GM10266 (cell line): ENCODE data around the gene UROC1.

Source experiments
- DNase-seq: peaks from one replicate; pipeline ENCODE4 v3.0.0; 2012; ENCODE audit errors: extremely low spot score
- CTCF ChIP-seq: IDR thresholded peaks from 2 replicates; pipeline ENCODE4 v1.5.1; 2012; ENCODE audit warnings: mild to moderate bottlenecking, low read depth; ENCODE audit not compliant: control insufficient read depth, insufficient read depth; ENCODE audit errors: missing control alignments

The UROC1 gene

DNA sequence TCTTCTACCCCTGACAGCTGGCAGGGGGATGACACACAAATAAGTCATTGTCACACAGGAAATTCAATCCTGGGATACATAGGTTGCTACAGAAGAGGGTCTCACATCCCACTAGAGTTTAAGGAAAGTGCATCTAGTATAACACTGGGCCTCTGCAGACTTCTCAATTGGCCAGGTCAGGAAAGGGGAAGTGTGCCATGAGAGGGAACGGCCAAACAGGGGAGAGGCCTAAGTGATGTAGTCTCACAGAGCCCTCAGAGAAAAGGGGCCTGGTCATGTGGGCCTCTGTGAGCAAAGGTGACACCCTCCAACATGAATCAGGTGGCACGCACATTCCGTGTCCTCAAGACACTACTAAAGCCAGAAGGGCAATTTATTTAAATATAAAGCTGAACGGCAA is 53.1 kb downstream of the UROC1 start:
- TF ChIP-seq CTCF = no peak
- no peak for DNase-seq

DNA sequence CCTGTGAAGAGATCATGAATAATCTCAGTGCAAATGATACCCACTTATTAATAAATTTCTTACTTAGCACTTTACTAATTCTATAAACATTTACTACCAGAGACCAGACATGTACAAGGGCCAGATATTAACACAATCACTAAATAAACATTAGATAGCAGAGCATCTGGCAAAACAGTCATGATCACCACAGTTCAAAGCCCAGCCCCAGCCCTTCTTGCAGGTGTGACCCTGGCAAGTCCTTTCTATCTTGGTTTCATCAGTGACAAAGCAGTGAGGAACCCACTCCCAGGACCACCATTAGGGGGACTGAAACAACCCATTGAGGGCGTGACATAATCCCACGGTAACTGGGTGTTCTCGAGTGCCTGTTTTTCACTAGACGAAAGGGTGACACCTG is 53.5 kb downstream of the UROC1 start:
- no peak for DNase-seq
- no peak for TF ChIP-seq CTCF

DNA sequence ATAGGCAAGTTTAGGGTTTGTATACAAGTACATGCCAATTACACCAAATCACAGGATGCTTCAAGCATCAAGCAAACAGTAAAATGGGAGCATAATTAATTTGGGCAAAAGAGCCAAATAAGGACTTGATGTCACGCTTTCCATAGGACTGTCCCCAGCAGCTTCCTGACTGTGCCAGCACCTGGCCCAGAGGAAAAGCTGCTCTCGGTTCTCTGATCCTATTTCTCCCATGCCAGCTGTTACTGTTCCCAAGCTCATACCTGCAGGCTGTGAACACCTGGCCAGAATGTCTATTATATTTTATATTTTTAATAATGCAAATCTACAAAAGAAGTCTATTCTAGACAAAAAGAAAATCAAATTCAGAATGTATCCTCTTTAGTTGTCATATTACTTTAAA is 54.1 kb downstream of the UROC1 start:
- no peak for DNase-seq
- no peak for TF ChIP-seq CTCF

DNA sequence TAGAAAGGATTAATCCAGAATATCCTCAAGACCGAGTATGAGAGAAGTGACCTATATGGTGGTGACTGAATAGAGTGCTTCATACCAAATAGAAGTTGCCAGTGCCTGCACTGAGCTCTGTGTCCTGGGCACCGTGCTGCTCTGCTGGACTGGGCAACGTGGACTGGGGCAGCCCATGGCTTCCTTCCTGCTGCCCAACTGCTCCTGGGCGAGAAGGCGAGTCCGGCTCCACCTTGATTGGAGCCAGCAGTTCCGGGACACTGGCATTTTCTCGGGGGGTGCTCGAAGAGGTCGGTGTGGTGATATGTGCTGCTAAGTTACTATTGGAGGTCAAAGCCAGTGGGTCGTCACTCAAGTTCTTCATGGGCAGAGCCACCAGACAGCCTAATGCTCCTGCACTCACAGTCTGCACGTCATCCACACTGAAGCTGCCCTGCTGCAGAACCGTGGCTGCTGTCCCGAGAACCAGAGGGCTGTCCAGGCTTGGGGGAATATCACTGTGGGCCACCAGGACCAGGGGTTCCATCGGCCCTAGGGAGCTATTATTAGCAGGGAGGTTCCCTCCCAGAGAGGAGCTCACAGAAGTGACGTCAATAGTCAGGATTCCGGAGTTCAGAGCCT is 56.0 kb downstream of the UROC1 start:
- no peak for TF ChIP-seq CTCF
- DNase-seq = no peak

GRCh38 chr3:126460381-126460780 is 57.2 kb downstream of the UROC1 start:
- no peak for TF ChIP-seq CTCF
- no peak for DNase-seq

DNA sequence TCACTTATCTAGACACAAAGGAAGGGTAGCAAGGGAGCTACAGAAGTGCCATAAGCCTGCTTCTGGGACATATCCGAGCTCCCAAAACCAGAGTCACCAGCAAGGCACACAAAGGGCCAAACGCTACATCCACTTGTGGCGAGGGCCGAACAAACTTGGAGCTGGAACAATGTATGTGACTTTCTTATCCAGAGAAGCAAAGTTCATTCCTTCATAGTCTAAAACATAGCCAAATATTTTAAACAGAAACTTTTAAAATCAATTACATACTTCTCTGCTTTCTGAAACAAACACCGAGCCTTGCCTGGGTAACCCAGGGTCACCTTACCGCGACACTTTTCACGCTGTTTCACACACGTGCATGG is 57.8 kb downstream of the UROC1 start:
- no peak for TF ChIP-seq CTCF

GRCh38 chr3:126459111-126459762 is 58.3 kb downstream of the UROC1 start:
- DNase-seq = no peak
- TF ChIP-seq CTCF = no peak

More for the DNA sequence above, 57.8 kb downstream of the UROC1 start:
- no peak for DNase-seq
